SHP77 treated with DMSO at 0.1 percent for 48 hours (cell line): Measurements from ENCODE around the gene NPPB.

Experiments
- DNase-seq: peaks from one replicate; lab custom pipeline; 2025; lab: John Stamatoyannopoulos, UW

NPPB gene

DNA sequence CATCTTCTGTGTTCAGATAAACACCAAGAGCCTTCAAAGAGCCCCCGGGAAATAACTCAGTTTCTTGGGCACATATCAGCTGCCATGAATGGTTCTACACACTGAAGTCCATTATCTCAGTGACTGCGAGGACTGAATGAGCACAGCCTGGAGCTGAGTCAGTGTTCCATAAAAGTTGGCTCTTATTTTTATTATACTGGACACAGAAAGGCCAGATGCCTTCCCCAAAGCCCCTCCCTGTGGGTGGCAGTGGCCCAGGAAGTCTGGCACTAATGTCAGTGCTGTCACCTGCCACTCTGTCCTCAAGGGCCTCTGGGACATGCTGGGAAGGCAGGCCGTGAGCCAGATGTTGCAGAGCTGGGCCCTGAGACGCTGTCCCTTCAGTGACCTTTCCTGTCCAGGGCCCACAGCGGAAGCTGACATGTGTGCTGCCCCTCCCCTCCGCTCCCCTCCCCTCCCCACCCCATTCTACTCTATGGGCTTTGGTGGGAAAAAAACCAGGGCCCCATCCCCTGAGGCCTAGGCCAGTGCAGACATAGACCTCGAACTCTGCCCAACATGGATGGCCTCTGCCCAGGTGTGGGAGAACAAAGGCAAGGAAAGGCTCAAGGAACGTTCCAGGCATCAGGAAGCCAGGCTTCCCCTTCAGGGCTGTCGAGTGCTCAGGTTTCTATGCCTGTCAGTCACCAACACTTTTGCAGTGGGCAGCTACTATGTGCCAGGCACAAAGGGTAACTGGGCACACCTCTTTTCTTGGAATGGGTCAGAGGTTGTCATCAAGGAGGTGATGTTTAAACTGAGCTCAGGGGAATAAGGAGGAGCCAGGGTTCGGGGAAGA lies 22.4 kb upstream of the NPPB start:
- peak; percentile 64 for DNase-seq

DNA sequence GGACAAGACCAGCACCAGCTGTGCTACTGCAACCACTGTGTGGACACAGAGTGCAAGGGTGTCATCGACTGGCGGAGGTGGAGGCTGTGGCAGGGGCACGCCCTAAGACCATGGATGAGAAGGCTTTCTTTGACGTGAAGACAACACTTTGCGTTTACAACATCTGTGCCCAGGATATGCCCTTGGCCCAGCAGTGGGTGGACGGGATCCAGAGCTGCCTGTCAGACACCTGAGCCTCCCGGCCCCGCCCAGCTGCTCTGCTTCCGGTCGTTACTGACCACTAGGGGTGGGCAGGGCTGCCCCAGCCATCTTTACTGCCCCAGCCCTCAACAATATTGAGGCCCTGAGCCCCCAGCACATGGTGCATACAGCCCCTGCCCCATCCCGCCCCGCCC lies 21.4 kb upstream of the NPPB start:
- no peak for DNase-seq

- no peak for DNase-seq
Observed at GRCh38 chr1:11879311-11880180, 20.8 kb upstream of the NPPB start.

DNA sequence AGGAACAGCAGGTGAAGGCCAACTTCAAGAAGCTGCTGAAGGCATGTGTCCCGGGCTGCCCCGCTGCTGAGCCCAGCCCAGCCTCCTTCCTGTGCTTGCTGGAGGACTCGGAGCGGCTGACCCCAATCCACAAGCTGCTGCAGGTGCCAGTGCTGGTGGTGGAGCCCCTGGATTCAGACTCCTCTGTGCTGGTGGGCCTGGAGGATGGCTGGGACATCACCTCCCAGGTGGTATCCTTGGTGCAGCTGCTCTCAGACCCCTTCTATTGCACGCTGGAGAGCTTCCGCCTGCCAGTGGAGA lies 20.1 kb upstream of the NPPB start:
- DNase-seq: no peak

DNA sequence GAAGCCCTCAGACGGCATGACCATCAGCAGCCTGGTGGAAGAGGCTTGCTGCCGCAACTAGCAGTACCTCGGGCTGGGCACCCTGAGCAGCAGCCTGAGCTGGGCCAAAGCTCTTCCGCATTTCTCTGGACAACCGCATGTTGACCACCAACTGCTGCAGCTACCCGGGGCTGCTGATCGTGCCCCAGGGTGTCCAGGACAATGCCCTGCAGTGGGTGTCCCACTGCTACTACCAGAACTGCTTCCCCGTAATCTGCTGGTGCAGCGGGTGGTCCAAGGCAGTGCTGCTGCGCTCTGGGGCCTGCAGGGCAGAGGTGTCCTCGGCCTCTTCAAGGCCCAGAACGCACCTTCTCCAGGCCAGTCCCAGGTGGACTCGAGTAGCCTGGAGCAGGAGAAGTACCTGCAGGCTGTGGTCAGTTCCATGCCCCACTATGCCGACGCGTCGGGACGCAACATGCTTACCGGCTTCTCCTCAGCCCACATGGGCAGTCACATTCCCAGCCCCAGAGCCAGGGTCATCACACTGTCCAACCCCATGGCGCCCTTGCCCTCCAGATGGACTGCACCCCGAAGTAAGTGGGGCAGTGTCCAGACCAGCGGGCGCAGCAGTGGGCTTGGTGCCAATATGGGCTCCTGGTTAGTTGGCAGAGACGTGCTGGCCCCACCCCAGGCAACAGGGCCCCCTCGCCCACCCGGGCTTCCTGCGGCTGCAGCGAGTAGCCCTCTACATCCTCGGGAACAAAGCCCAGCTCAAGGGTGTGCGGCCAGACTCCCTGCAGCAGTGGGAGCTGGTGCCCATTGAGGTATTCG lies 19.5 kb upstream of the NPPB start:
- DNase-seq: no peak

- DNase-seq: no peak
Observed at GRCh38 chr1:11877074-11877473, 18.3 kb upstream of the NPPB start.

DNA sequence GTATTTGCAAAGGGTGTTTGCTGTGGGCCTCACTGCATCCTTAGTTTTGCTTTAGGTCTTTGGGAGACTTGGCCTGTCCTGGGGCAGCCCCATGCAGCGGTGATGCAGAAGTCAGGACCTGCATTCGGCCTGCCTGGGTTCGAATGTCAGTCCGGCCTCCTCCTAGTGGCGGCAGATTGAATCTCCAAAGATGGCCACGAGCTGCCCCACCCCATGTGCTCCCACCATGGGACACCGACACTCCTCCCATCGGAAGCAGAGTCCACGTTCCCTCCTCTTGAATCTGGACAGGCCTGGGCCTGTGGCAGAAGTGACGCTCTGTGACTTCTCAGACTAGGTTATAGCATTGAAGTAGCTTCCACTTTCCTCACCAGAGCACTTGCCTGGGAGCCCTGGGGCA lies 16.3 kb upstream of the NPPB start:
- no peak for DNase-seq

GRCh38 chr1:11874624-11875023 lies 15.9 kb upstream of the NPPB start:
- DNase-seq: no peak

- no peak for DNase-seq
Observed at GRCh38 chr1:11874258-11874562, 15.5 kb upstream of the NPPB start.

- no peak for DNase-seq
Observed at GRCh38 chr1:11873395-11874257, 14.9 kb upstream of the NPPB start.

GRCh38 chr1:11872545-11872944 lies 13.8 kb upstream of the NPPB start:
- DNase-seq: no peak

GRCh38 chr1:11869650-11870207 lies 11.0 kb upstream of the NPPB start:
- no peak for DNase-seq

GRCh38 chr1:11869104-11869503 lies 10.4 kb upstream of the NPPB start:
- DNase-seq: no peak

DNA sequence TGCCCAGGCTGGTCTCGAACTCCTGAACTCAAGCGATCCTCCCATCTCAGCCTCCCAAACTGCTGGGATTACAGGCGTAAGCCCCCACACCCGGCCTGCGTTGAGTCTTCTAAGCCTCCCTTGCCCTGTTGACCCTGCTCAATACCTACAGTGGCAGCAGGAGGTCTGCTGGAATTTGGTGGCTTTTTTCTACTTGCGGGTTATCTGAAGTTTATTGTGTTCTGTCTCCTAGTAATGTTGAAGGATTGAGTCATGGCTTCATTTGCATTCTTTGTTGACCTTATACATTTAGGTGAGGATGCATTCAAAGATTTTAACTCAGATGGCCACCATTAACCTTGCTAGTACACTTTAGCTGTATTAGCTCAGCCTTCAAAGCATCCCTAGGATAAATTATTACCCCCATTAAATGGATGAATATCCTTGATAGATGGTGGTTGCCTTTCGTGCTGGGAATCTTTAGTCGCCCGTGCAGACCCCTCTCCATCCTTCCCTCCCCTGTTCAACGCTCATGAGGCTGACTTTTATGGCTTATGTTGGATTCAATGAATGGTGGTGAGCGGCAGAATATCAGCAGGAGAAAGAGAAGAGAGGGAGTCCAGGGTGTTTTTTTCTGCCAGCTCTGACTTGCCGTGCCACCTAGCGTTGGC lies 9.7 kb upstream of the NPPB start:
- no peak for DNase-seq

GRCh38 chr1:11862890-11863289 lies 4.1 kb upstream of the NPPB start:
- DNase-seq: no peak

DNA sequence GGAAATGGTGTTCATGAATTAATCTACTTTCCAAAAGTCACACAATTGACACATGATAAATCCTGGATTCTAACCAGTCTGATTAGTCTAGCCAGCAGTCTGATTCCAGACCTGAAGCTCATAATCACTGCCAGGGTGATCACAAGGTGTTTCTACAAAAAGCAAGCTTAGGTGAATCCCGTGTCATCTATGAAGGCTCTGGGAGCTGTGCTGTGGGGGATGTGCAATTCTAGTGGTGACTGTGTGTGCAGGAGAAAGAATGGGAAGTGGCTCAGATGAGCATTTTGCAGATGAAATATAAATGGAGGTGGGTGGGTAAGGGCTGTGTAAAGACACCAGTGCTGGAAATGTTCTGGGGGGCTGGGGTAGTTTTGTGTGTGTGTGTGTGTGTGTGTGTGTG lies 1.8 kb upstream of the NPPB start:
- no peak for DNase-seq

- DNase-seq: no peak
Observed at GRCh38 chr1:11860083-11860482, 1.3 kb upstream of the NPPB start.

DNA sequence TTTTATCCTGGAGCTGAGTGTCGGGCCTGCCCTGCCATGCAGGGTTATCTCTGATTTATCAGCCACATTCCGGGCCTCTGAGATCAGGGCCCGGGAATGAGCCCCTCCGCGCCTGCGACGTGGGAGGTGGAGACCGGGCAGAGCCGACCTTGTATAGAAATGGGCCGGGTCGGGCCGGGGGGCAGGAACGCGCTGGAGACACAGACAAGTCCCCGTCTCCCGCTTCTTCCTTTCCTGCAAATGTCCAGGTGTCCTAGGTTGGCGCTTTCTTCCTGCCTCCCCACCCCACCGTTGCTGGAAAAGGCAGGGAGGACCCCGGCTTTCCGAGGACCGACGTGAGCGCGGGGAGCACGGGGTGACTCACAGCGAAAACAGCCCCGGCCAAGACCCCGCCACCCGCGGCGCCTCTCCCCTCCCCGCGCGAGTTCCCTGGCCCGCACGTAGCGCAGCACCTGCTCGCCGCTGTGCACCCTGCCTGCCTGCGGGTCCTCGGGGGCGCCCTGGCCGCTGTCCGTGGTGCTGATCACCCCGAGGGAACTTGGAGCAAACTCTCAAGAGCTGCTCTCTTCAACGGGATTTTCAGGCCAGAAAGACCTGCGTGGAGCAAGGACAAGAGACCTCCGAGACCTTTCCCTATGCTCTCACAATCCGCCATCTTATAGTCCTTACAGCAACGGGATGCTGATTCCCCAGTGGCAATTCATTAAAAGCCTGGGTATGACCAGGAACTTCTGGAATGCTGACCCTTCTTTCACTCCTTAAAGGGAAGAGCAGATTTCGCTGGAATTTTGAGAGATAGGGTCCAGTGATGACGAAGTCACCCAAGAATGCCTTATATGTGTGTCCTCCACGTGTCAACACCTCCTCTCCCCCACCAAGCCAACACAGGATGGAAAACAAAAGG lies 475 bp upstream of the NPPB start:
- no peak for DNase-seq

DNA sequence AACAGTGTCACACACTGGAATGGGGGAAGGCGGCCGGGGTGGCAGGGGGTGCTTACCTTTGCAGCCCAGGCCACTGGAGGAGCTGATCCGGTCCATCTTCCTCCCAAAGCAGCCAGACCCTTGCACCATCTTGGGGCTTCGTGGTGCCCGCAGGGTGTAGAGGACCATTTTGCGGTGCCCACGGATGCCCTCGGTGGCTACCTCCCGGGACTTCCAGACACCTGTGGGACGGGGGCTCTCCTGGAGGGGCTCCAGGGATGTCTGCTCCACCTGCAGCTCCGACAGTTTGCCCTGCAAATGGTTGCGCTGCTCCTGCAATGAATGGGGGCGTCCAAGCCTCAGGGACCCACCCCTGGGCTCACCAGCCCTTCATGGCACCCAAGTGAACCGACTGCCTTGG lies 587 bp downstream of the NPPB start:
- no peak for DNase-seq
